ENCODE data around the gene TXK. TPM values are rescaled to one million over a fixed set of nuclear protein-coding genes. Genes with fewer than 3 reads are reported as not detected.

The TXK gene
- total RNA-seq, 3 donors from 2014 or later = 1.8 to 3.1 (median 2.4) TPM

- no peak overlapping the region for H3K4me3 ChIP-seq
- no peaks in the 10 kb centered on the region for H3K9me3 ChIP-seq
- ATAC-seq (no peak), DNase-seq (no peak)
- intact Hi-C loops (cut with DNase I, micrococcal nuclease) = no loop called here
- peaks cover 37% of the 10 kb centered on the region for H3K4me1 ChIP-seq (ENCODE audit: low read depth)
- H3K36me3 ChIP-seq (ENCODE audit: low read depth) = no peaks in the 10 kb centered on the region
- TF ChIP-seq CTCF (IDR thresholded peaks at IDR 0.05) = no peak
These were observed 113.0 kb downstream of the TXK start for GRCh38 chr4:48021100-48021499.

GRCh38 chr4:48018112-48018511 lies 115.9 kb downstream of the TXK start:
- DNase-seq = no peak
- Histone ChIP-seq H3K4me3 (no peak overlapping the region), H3K9me3 (no peaks in the 10 kb centered on the region), H3K36me3 (ENCODE audit: low read depth) (no peaks in the 10 kb centered on the region), H3K4me1 (ENCODE audit: low read depth) (peaks cover 34% of the 10 kb centered on the region)
- no peak for TF ChIP-seq CTCF (IDR thresholded peaks at IDR 0.05)
- ATAC-seq = peak; percentile 9
- intact Hi-C loops (cut with DNase I, micrococcal nuclease) = no loop called here

GRCh38 chr4:48017108-48017571 lies 116.9 kb downstream of the TXK start:
- intact Hi-C loops (cut with DNase I, micrococcal nuclease) = no loop called here
- H3K4me1 ChIP-seq (ENCODE audit: low read depth) = peaks cover 28% of the 10 kb centered on the region
- TF ChIP-seq CTCF (IDR thresholded peaks at IDR 0.05) = no peak
- DNase-seq = peak; percentile 68 to 78 (median 69)
- no peaks in the 10 kb centered on the region for H3K36me3 ChIP-seq (ENCODE audit: low read depth)
- ATAC-seq = peak; percentile 52
- peak overlapping the region; percentile 35 for H3K4me3 ChIP-seq
- H3K9me3 ChIP-seq = no peaks in the 10 kb centered on the region

Other genes starting within 250 kb of the TXK start
- gene NFXL1, start 219.7 kb downstream of the TXK start, total RNA-seq = 10 to 100 TPM; 12.0 to 14.1 (median 12.0) TPM
- 10 to 100 TPM in 1 of 3 donors, 1 to 10 TPM in 2; 2.2 to 17.8 (median 5.4) TPM for gene CNGA1, start 117.6 kb downstream of the TXK start, total RNA-seq
- 10 to 100 TPM; 24.1 to 67.7 (median 51.0) TPM for gene NIPAL1, start 117.5 kb downstream of the TXK start, total RNA-seq
- gene TEC, start 135.6 kb upstream of the TXK start, total RNA-seq = 1 to 10 TPM; 3.4 to 4.0 (median 3.8) TPM
- gene SLAIN2, start 207.3 kb upstream of the TXK start, total RNA-seq = 100 to 1,000 TPM in 1 of 3 donors, 10 to 100 TPM in 2; 73.5 to 153 (median 90.6) TPM